ENCODE measurements around the gene LYRM4. TPM values are rescaled to one million over a fixed set of nuclear protein-coding genes. Genes with fewer than 3 reads are reported as not detected.

The LYRM4 gene
- total RNA-seq, 1 donor from 2014 or later, result 28.5 TPM

GRCh38 chr6:5096482-5096881 is 164.3 kb downstream of the LYRM4 start:
- peak; percentile 57 for DNase-seq
- Histone ChIP-seq H3K4me1 (peaks cover 54% of the 10 kb centered on the region), H3K4me3 (no peak overlapping the region), H3K36me3 (no peaks in the 10 kb centered on the region), H3K27ac (replicated peaks) (peak overlapping the region; percentile 86), H3K9me3 (replicated peaks) (no peaks in the 10 kb centered on the region), H3K27me3 (ENCODE audit: low read depth) (no peaks in the 10 kb centered on the region)
- no peak for TF ChIP-seq CTCF (IDR thresholded peaks at IDR 0.05; ENCODE audit: borderline replicate concordance)
- intact Hi-C loops (cut with micrococcal nuclease), result no loop called here

GRCh38 chr6:5095236-5095635 is 165.5 kb downstream of the LYRM4 start:
- intact Hi-C loops (cut with micrococcal nuclease), result no loop called here
- TF ChIP-seq CTCF (IDR thresholded peaks at IDR 0.05; ENCODE audit: borderline replicate concordance), result no peak
- no peak for DNase-seq

GRCh38 chr6:5094327-5094726 is 166.4 kb downstream of the LYRM4 start:
- H3K27me3 ChIP-seq (ENCODE audit: low read depth), result no peaks in the 10 kb centered on the region
- H3K9me3 ChIP-seq (replicated peaks), result no peaks in the 10 kb centered on the region
- no peaks in the 10 kb centered on the region for H3K36me3 ChIP-seq
- peaks cover 69% of the 10 kb centered on the region for H3K4me1 ChIP-seq
- intact Hi-C loops (cut with micrococcal nuclease), result no loop called here
- H3K4me3 ChIP-seq, result no peak overlapping the region
- TF ChIP-seq CTCF (IDR thresholded peaks at IDR 0.05; ENCODE audit: borderline replicate concordance), result no peak
- no peak for DNase-seq
- peak overlapping the region; percentile 79 for H3K27ac ChIP-seq (replicated peaks)

More at GRCh38 chr6:5095236-5095635, 165.5 kb downstream of the LYRM4 start:
- no peak overlapping the region for H3K4me3 ChIP-seq
- H3K9me3 ChIP-seq (replicated peaks), result no peaks in the 10 kb centered on the region
- H3K4me1 ChIP-seq, result peaks cover 61% of the 10 kb centered on the region
- H3K27me3 ChIP-seq (ENCODE audit: low read depth), result no peaks in the 10 kb centered on the region
- H3K27ac ChIP-seq (replicated peaks), result peak overlapping the region; percentile 86
- H3K36me3 ChIP-seq, result no peaks in the 10 kb centered on the region

GRCh38 chr6:5093231-5094015 is 167.3 kb downstream of the LYRM4 start:
- H3K9me3 ChIP-seq (replicated peaks), result no peaks in the 10 kb centered on the region
- no peak for DNase-seq
- peak overlapping the region; percentile 79 for H3K27ac ChIP-seq (replicated peaks)
- no peak overlapping the region for H3K4me3 ChIP-seq
- H3K36me3 ChIP-seq, result no peaks in the 10 kb centered on the region
- peaks cover 65% of the 10 kb centered on the region for H3K4me1 ChIP-seq
- intact Hi-C loops (cut with micrococcal nuclease), result no loop called here
- H3K27me3 ChIP-seq (ENCODE audit: low read depth), result no peaks in the 10 kb centered on the region
- TF ChIP-seq CTCF (IDR thresholded peaks at IDR 0.05; ENCODE audit: borderline replicate concordance), result no peak

- DNase-seq, result no peak
- no peaks in the 10 kb centered on the region for H3K27me3 ChIP-seq (ENCODE audit: low read depth)
- H3K4me3 ChIP-seq, result no peak overlapping the region
- no peak for TF ChIP-seq CTCF (IDR thresholded peaks at IDR 0.05; ENCODE audit: borderline replicate concordance)
- H3K4me1 ChIP-seq, result peaks cover 64% of the 10 kb centered on the region
- intact Hi-C loops (cut with micrococcal nuclease), result no loop called here
- H3K9me3 ChIP-seq (replicated peaks), result no peaks in the 10 kb centered on the region
- H3K36me3 ChIP-seq, result no peaks in the 10 kb centered on the region
- H3K27ac ChIP-seq (replicated peaks), result no peak overlapping the region
These were observed 169.3 kb downstream of the LYRM4 start for GRCh38 chr6:5091210-5092069.

All from left ventricle myocardium inferior (tissue), 1 donor.